HG03064 (cell line): ENCODE measurements around the gene ABCB10.
"Not testable (repeated sequence)": the region's sequence is repeated elsewhere in the genome, so short reads cannot be mapped to it uniquely, and the experiment has no call there.

Experiments used
- ATAC-seq: cut with Tn5 transposase; IDR thresholded peaks from one replicate; pipeline ENCODE4 v1.9.1; 2021; ENCODE audit warnings: low read depth; ENCODE audit not compliant: unreplicated experiment

ABCB10 gene

DNA sequence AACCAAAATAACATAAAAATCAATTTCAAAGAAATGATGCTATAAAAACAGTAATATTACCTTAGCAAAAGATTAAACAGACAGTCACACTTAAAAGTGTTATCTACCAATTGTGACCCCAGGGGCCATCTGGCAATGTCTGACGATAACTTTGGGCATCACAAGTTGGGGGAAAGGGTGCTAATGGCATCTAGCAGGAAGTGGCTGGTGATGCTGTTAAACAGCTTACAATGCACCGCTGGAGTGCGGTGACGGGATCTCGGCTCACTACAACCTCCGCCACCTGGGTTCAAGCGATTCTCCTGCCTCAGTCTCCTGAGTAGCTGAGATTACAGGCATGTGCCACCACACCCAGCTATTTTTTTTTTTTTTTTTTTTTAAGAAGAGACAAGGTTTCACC, 78.0 kb downstream of the ABCB10 start:
- ATAC-seq: no peak

- ATAC-seq: peak; percentile 78
Measured at GRCh38 chr1:229479660-229480399, 78.7 kb downstream of the ABCB10 start.

DNA sequence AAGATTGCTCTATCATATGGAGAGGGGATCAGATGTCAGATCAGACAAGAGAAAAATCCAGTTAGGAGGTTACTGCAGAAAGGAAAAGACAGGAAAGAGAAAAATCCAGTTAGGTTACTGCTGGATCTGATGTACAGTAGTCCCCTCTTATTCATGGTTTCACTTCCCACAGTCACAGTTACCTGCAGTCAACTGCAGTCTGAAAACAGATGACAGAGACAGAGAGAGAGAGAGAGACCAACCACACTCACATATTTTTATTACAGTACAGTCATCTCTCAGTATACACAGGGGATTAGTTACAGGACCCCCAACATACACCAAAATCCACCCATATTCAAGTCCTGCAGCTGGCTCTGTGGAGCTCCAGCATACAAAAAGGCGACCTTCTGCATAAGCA, 79.7 kb downstream of the ABCB10 start:
- ATAC-seq: peak; percentile 61

GRCh38 chr1:229475859-229476258, 82.6 kb downstream of the ABCB10 start:
- not testable (repeated sequence) for ATAC-seq

DNA sequence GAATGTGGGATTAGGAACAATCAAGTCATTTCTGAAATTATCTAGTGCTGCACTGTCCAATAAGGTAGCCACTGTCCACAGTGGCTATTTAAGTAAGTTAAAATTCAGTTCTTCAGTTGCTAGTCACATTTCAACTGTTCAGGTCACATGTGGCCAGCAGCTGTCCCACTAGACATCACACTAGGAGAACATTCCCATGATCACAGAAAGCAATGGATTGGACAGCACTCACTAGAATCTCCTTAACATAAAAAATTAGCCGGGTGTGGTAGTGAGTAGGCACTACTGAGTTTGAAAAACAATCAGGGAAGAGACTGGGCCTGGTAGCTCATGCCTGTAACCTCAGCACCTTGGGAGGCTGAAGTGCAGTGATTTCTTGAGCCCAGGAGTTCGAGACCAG, 84.0 kb downstream of the ABCB10 start:
- ATAC-seq: no peak

DNA sequence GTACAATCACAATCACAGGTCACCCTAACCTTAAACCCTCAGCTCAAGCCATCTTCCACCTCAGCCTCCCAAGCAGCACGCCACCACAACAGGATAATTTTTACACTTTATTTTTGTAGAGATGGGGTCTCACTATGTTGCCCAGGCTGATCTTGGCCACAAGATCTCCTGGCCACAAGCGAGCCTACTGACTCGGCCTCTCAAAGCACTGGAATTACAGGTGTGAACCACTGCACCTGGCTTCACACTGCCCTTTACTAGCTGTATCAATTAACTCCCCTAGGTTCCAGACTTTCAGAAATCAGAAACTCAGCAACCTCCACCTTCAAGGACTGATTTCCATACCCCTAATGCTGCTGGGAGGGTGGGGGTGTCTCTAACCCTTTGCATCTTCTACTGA, 87.3 kb downstream of the ABCB10 start:
- ATAC-seq: no peak

DNA sequence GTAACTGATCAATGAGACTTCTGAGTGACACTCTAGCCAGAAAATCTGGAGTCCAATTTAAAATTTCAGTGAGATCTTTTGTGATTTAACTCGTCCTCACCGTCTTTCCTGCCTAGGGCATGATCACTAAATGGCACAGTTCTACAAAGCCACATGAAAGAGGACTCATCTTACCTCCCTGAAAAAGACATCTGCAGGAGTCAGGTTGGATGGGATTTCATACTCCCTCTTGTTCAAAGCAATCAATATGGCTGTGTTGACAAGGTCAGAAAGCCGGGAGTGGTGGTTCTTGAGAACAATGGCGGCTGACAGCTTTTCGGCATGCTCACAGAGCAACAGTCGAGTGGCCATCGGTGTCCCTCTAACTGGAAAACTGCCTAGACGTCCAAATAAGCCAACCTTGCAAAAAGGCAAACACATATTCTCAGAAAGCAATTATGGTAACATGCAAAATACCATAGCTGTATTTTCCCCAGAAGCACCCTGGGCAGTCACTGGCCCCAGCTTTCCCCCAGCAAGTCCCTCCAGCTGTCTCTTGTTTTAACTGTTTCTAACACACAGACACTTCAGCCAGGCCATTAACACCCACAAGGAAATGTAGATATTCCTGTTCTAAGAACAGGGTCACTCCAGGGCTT, 88.0 kb downstream of the ABCB10 start:
- no peak for ATAC-seq

DNA sequence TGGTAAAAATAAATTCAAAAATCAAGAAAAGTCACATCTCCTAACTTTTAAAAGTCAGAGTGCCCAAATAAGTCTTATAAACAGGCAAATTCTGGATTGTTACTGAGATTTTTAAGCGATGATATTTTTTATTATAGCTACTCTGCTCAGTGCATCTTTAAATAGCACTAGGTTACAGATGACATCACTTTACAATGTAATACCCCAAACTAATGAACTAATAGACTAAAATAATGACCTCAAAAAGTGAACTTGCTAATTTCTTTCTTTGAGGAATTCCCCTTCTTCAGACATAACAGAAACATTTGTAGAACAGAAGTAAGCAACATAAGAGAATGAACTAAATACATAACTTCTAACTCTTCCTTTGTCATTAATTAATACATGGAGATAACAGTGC, 91.6 kb downstream of the ABCB10 start:
- ATAC-seq: no peak
